ENCODE data around the gene RHOB.
"Not testable (repeated sequence)": the region's sequence is repeated elsewhere in the genome, so short reads cannot be mapped to it uniquely, and the experiment has no call there.

RHOB gene

GRCh38 chr2:20476950-20477349 is 30.1 kb downstream of the RHOB start:
- no peak for DNase-seq

GRCh38 chr2:20478961-20479360 is 32.1 kb downstream of the RHOB start:
- DNase-seq = no peak

DNA sequence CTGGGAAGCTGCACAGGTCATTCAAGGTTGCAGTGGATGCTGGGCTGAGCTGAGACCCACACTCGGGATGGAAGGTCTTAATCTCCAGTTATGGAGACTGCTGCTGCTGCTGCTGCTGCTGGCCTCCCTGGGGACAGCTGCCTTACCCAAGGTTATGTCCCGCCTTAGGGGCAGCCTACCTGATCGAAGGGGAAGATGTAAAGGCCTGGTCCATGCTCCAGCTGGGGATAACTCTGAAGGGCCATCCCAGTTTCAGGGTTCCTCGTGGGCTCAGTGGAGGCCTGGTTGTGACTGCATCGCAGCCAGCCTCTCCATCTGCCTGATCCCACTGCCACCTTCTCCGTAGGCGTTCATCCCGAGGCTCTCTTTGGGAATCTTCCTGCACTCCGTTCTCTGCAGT is 33.0 kb downstream of the RHOB start:
- no peak for DNase-seq

DNA sequence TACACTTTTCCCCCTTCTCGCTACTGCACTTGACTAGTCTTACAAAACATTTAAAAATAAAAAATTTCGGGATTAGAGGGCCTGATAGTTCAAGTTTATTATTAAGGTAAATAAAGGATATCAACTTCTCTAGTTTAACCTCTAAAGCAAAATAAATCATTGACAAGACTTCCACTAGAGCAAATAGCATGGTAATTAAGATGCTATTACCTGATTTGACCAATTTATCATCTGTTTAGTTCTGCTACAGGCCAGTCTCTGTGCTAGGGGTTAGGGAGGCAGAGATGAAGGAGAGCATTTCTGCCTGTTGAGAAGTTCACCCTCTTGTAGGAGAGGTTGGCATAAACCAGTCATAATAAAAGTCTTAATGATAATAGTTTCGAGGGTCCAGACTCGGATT is 34.0 kb downstream of the RHOB start:
- no peak for DNase-seq

GRCh38 chr2:20481798-20482405 is 35.0 kb downstream of the RHOB start:
- DNase-seq = no peak

DNA sequence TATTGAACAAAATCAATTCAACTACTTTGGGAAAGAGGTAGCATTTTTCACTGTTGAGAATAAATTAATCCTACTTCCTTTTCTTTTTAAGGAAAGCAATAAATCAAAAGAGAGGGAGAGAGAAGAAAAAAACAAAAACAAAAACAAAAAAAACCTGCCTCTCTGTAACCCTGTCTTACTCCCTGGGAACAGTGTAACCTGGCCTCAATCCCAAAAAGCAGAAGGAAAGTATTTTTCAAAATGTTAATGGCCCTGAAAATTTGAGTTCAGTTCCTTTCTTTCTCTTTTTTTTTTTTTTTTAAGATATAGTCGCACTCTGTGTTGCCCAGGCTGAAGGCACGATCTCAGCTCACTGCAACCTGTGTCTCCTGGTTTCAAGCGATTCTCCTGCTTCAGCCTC is 35.9 kb downstream of the RHOB start:
- no peak for DNase-seq

DNA sequence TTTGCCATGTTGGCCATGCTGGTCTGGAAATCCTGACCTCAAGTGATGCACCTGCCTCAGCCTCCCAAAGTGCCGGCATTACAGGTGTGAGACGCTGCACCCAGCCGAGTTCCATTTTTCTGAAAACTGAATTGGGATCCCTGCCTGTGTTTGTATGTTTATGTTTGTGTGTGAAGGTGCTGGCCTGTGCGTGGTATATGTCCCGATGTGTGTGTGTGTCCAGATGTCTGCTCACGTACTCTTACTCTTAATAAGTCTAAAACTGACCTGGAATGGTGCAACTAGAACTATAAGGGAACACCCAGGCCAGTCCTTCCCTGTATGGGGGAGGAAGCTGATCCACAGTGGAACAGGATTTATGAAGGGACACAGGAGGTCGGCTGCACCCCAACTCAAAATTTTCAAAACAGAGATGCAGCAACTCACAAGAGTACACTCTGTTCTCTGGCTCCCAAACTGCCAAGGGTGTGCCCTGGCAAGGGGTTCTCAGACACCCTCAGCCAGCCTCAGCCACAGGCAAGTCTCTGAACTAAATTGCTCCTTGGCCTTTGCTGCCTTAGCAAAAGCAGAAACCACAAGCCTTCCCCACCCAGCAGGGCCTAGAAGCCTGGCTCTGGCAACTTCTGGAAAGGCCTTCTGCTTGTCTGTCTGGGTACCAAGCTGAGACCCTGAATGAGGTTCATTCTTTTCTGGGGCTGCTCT is 36.5 kb downstream of the RHOB start:
- no peak for DNase-seq

DNA sequence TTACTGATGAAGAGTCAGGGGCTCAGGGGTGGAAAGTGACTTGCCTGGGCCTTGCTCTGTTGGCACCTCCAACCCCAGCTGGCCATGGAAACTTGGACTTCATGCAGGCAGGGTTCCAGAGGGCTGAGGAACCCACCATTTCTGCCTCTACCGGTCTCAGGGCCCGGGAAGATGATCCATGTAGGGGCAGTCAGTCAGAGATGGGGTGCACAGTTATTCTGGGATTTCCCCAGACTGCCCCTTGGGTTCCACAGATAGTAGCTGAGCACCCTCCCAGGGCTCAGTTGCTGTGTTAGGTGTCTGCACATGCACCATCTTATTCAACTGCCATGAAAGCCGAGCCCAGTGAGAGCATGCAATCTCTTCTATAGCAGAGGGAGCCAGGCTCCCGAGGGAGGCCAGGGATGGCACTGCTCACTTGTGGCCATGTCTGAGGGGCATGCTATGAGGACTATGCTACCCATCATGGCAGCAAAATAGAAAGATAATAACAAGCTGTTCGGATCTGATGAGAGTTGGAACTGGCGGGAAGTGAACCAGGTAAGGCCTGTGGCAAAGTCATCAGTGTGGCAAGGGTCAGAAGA is 37.3 kb downstream of the RHOB start:
- no peak for DNase-seq

DNA sequence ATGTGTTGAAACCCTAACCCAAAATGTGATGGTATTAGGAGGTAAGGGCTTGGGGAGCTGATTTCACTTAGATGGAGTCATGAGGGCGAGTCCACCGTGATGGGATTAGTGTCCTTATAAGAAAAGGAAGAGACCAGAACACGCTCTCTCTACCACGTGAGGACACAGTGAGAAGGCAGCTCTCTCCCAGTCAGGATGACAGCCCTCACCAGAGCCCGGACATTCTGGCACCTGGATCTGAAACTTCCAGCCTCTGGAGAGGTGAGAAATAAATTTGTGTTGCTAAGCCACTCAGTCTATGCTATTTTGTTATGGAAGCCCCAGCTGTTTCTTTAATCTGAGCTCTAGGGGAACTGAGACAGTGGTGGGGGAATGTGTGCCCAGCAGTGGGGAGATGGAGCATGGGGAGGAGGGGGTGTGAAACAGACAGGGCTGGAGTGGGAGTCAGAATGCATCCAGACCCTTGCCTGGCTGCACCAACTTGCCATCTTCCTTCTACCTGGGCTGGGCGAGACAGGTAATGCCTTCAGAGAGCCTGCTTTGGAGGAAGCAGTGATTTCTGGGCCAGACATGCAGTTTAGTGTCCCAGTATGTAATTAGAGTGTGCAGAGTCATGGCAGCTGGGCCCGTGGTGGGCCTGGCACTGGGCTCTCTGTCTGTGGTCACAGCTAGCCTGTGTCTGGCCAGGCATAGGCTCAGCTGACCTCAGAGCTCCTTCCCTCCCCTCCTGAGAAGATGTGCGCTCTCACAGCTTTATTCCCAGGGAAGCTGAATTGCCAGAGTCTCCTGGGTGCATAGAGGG is 38.1 kb downstream of the RHOB start:
- no peak for DNase-seq

GRCh38 chr2:20485612-20486388 is 38.9 kb downstream of the RHOB start:
- no peak for DNase-seq

DNA sequence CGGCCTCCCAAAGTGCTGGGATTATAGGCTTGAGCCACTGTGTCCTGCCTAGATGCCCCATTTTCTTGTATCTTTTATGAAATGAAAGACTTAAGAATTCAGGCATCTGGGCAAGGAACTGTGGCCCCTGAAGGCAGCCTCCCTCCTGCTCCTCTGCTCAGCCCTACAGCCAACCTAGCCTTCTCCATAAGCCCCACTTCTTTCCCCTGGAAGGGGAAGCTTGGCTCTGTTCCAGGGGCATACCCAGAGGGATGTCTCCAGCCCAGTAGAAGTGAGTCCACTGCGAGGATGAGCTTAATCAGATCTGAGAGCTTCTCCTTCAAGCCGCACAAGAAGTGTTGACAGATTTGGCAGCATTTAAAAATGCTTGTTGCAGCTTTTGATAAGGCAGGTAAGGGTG is 39.7 kb downstream of the RHOB start:
- no peak for DNase-seq

DNA sequence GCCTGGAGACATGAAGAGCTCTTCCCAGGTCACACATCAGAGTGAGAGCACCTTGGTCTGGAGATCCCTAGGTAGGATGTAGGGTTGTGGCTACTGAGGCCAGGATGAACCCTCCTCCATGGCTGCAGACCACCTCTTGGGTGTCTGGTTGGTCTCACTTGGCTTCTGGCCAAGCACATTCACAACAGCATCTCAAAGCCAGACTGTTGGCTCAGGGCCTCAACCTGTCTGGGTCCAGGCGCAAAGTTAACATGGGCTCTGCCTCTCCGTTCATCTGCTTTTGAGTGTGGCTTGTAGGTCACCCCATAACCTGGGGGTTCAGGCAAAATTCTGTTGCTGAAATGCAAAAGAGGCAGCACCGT is 40.1 kb downstream of the RHOB start:
- DNase-seq = no peak

DNA sequence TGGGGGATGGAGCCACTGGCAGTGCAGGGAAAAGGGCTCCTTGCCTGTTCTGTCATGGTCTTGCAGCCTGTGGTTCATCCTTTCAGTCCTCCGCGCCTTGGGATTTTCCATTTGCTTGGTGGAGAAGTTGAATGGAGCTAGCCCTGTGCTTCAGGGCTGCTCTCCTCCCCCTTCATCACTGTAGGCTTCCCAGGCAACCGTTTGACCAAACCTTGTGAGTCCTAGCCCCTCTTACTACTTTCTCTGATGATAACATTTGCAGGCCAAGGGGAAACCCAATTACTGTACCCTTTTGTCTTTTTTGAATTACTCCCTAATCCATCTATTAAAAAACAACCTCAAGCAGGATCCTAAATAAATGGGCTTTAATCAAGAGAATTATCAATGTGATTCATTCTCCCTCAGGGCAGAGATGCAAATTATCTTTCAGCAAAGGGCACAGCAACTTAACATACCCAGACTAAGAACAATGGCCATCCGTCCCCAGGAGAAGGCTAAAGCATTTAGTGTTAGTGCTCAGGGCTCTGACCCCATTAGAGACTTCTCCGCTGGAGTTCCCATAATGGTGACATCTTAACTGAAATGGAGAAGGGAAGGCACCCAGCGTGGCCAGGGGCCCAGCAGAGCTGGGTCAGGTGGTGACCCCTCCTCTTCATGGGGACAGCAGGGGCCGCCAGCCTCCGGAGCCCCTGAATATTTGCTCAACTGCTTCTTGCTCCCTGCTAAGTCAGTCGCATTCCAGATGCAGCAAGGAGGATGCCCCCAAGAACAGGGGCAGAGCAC is 40.7 kb downstream of the RHOB start:
- no peak for DNase-seq

DNA sequence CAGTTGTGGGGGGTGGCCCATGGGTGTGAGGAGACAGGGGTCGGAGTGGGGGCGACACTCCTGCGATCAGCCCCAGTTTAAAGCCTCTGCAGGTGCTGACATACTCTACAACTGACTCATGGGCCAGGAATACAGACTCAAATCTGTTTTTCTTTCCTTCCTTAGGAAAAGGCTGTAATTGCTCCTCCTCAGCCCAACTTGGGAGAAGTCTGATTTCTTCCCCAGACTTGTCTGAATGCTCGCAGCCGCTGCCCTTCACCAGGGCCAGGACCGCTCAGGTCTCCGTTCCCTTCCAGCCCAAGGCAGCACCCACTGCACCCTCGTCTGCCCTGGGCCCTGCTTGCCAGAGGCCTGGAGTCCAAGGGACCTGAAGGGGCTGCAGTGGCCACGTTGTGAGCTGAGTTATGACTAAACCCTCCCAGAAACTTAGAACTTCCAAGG is 41.3 kb downstream of the RHOB start:
- no peak for DNase-seq

DNA sequence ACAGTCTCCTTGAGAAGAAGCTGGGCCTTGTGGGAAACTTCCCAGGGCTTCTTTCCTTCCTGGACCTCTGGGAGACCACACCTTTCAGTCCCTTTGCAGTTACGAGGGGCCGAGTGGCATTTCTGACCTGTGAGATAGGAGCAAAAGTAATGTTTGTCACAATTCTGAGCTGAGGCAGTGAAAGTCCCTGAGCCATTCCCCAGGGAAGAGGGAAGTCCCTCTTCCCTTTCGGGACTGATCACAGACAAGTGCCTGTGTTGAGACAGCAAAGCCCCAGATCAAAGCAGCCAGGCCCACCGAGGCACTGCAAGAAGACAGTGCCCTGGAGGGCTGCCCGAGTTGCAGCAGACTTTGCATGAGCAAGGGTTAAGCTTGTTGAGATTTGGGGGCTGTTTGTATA is 41.9 kb downstream of the RHOB start:
- DNase-seq = no peak

DNA sequence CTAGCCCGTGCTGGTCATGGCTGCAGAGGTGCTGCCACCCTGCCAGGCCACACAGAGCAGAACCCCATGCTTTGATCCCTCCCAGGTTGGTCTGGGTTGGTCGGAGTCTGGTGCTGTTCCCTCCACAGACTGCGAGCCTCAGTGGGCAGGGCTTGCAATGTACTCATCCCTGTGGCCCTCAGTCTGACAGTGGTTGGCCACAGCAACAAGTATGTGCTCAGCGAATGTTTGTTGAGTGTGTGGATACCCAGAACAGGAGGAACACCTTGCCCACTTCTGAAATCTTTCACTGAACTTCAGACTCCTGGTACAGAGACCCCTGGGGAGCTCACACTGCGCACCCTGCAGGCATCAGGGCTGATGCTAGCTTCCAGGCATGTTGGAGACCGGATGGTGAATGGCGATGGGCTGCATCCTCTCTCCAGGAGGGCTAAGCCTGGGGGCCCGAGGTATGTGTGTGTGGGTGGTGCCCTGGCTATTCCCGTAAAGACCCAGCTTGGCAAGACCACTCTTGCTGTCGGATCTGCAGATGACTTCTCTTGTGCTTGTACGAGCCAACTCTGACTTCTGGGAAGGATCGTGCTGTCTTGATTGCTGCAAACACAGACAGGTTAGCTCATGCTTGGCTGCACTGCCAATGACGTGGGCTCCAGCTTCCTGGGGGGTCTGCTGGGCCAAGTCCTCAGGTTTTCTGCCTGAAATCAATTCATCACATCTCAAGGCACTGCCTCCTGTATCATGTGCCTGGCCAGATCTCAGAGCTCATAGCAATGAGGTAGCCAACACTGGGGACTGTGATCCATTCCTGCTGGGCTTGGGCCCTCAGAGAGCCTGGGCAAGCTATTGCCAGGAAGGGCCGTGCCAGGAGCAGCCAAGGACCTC is 43.7 kb downstream of the RHOB start:
- DNase-seq = no peak

DNA sequence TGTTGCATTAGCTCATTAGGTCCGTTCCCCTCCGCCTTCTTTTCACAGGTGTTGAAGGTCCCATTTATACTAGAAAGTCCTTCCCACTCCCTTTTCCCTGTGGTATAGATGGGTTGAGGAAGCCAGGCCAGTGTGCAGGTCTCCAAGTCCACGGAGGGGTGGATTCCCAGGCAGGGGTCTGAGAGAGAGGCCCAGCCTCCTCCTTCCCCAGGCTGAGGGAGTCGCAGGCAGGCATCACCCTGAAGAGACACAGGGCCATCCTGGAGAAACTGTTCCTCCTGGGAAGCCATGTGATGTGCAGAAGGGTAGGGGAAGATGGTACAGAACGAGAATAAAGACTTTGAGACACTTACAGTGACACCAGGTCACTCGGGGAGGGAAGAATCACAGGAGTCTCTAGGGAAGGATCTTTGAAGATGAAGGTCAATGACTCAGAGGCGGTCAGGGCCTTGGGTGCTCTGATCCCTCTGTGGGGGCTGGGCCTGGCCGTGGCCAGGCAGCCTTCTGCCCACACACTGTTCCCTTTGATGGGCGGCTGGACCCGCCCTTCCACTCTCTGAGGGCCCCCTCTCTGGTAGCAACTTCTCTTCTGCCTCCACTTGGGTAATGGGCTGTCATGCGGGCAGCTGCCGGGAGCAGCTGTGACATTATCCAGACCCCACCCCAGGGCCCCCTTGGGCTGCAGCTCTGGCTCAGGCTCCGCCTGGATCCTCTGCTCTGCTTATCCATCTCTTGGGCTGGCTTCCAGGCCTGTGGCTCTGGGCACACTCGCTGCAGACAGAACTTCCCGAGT is 45.1 kb downstream of the RHOB start:
- no peak for DNase-seq

- DNase-seq = not testable (repeated sequence)
Observed at GRCh38 chr2:20493095-20493494, 46.2 kb downstream of the RHOB start.

DNA sequence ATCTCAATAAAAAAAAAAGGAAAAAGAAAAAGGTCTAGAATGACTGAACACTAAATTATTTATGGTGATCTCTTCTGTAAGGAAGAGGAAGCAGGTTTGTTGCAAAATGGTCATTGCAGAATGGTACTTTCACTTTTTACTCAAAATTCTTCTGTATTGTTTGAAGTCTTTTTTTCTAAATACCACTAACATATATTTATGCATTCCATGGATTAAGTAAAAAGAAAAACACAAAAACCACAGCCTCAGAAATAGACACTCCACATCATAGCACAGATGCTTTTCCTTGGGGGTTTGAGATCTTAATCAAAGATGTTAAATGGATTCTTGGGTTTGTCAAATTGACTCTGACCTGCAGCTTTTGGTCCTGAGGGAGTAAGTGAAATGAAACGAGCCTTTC is 47.4 kb downstream of the RHOB start:
- DNase-seq = peak; percentile 62
